Osteocyte (in vitro differentiated cells): ENCODE data around the gene ADAP1. TPM values are rescaled to one million over a fixed set of nuclear protein-coding genes. Genes with fewer than 3 reads are reported as not detected.

Experiments
- DNase-seq: peaks from one replicate; pipeline ENCODE4 v3.0.0; 2021; ENCODE audit warnings: mixed read lengths; ENCODE audit not compliant: unreplicated experiment; ENCODE audit errors: extremely low spot score
- H3K27ac Mint-ChIP-seq: one replicate; pipeline ENCODE4 v1.8.0; 2021; ENCODE audit warnings: mild to moderate bottlenecking, mixed read lengths; ENCODE audit not compliant: unreplicated experiment
- H3K27me3 Mint-ChIP-seq: one replicate; pipeline ENCODE4 v1.8.0; 2021; ENCODE audit warnings: mixed read lengths; ENCODE audit not compliant: unreplicated experiment
- H3K36me3 Mint-ChIP-seq: one replicate; pipeline ENCODE4 v1.8.0; 2021; ENCODE audit warnings: mixed read lengths; ENCODE audit not compliant: unreplicated experiment
- H3K4me1 Mint-ChIP-seq: one replicate; pipeline ENCODE4 v1.8.0; 2021; ENCODE audit warnings: mixed read lengths; ENCODE audit not compliant: unreplicated experiment
- H3K4me3 Mint-ChIP-seq: one replicate; pipeline ENCODE4 v1.8.0; 2021; ENCODE audit warnings: mild to moderate bottlenecking, moderate library complexity, mixed read lengths; ENCODE audit not compliant: unreplicated experiment
- H3K9me3 Mint-ChIP-seq: one replicate; pipeline ENCODE4 v1.8.0; 2021; ENCODE audit warnings: mixed read lengths; ENCODE audit not compliant: unreplicated experiment
- total RNA-seq: library from RNA; stranded (reverse); gene quantifications from 2 replicates; pipeline ENCODE4 v1.2.1, GENCODE V29; 2021
- TF ChIP-seq, protein P1 (sequence below): fragments of 200-600 bp; sonication (generic); IDR thresholded peaks from 2 replicates; pipeline ENCODE4 v1.5.0; 2021; ENCODE audit warnings: antibody characterized with exemption, mild to moderate bottlenecking, moderate library complexity

Gene ADAP1
- total RNA-seq, 1 donor from 2014 or later: 5.8 TPM

DNA sequence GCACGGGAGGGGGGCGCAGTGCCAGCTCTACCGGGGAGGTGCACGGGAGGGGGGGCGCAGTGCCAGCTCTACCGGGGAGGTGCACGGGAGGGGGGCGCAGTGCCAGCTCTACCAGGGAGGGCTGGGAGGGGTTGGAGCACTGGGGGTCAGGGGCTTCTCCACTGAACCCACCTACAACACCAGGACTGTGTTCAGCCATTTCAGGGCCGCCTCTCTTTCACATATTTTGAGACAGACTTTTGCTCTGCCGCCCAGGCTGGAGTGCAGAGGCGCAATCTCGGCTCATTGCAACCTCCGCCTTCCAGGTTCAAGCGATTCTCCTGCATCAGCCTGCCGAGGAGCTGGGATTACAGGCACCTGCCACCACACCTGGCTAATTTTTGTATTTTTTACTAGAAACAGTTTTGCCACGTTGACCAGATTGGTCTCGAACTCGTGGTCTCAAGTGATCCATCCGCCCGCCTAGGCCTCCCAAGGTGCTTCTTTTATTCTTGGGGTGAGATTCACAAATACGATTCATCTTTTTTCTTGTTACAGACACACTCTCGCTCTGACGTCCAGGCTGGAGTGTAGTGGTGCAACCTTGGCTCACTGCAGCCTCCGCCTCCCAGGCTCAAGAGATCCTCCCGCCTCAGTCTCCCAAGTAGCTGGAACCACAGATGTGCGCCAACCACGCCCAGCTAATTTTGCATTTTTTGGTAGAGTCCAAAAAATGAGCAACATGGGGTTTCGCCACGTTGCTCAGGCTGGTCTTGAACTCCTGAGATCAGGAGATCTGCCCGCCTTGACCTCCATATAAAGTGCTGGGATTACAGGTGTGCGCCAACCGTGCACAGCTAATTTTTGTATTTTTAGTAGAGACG is 37.0 kb downstream of the ADAP1 start:
- Mint-ChIP-seq H3K9me3 (no peaks in the 10 kb centered on the region), H3K4me1 (peaks cover 15% of the 10 kb centered on the region), H3K4me3 (no peak overlapping the region), H3K27me3 (no peaks in the 10 kb centered on the region), H3K36me3 (no peaks in the 10 kb centered on the region), H3K27ac (no peak overlapping the region)
- DNase-seq: no peak
- TF ChIP-seq, protein P1, sequence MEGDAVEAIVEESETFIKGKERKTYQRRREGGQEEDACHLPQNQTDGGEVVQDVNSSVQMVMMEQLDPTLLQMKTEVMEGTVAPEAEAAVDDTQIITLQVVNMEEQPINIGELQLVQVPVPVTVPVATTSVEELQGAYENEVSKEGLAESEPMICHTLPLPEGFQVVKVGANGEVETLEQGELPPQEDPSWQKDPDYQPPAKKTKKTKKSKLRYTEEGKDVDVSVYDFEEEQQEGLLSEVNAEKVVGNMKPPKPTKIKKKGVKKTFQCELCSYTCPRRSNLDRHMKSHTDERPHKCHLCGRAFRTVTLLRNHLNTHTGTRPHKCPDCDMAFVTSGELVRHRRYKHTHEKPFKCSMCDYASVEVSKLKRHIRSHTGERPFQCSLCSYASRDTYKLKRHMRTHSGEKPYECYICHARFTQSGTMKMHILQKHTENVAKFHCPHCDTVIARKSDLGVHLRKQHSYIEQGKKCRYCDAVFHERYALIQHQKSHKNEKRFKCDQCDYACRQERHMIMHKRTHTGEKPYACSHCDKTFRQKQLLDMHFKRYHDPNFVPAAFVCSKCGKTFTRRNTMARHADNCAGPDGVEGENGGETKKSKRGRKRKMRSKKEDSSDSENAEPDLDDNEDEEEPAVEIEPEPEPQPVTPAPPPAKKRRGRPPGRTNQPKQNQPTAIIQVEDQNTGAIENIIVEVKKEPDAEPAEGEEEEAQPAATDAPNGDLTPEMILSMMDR: no peak

DNA sequence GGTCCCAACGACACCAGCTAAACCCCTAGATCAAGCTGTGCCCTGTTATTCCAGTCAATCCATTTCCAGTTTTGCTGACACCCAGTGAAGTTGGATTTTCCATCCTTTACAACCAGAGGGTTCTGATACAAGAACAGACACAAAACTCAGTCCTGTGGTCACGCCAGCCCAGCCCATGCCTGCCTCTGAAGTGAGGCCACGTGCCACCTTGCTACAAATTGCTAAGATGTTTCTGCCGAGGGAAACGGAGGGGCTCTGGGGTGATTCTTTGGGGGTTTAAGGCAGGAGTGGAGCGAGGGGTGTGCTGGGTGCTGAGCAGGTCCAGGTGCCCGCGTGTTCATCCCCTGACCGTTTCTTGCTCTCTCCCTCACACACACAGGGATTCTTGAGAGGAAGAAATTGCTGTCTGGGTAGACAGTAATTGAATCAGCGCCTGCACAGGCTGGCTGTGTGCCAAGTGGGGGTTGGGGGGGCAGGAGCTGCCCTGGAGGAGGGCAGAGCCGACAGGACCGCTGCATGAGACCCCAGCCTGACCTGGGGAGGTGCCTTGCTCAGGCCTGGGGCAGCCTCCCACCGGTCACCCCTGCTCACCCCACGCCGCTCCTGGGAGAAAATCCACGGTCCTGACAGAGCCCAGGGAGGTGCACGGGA is 38.1 kb downstream of the ADAP1 start:
- H3K4me3 Mint-ChIP-seq: no peak overlapping the region
- H3K4me1 Mint-ChIP-seq: peaks cover 15% of the 10 kb centered on the region
- H3K9me3 Mint-ChIP-seq: no peaks in the 10 kb centered on the region
- no peaks in the 10 kb centered on the region for H3K27me3 Mint-ChIP-seq
- H3K36me3 Mint-ChIP-seq: no peaks in the 10 kb centered on the region
- no peak for DNase-seq
- H3K27ac Mint-ChIP-seq: no peak overlapping the region
- TF ChIP-seq, protein P1: no peak

DNA sequence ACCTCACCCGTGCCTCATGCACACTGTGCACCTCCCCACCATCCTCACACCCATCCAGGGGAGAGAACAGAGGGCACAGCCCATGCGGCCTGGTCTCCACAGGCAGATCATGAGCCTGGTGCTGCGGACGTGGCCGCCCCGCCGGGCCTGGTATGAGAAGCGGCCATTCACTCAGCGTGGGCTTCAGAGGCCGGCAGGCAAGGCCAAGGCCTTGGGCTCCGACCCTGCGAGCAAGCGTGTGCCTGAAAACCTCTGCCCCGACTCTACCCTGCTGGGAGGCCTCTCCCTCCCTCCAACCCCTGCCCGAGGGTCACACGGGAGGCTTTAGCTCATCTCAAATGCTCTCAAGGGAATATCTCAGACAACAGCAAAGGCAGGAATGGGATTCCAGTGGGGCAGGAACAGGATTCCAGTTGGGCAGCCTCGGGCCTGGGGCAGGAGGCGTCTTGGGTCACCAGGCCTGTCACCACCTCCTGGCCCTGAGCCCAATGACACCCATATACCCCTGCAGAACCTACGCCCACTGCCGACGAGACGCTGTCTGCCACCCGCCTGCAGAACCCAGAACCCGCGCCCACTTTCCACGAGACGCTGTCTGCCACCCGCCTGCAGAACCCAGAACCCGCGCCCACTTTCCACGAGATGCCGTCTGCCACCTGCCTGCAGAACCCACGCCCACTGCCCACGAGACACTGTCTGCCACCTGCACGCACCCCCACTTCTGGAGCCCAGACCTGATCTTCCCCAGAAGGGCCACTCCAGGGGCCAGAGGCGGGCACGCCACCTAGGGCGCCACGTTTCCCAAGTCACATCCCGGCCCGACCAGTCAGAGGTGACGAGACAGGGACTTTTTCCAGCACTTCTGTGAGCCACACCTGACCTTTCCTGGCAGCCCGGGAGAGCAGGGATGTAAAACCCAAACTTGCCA is 38.9 kb downstream of the ADAP1 start:
- Mint-ChIP-seq H3K4me3 (no peak overlapping the region), H3K27ac (no peak overlapping the region), H3K9me3 (no peaks in the 10 kb centered on the region), H3K36me3 (no peaks in the 10 kb centered on the region), H3K4me1 (peaks cover 15% of the 10 kb centered on the region), H3K27me3 (no peaks in the 10 kb centered on the region)
- DNase-seq: no peak
- TF ChIP-seq, protein P1: no peak

DNA sequence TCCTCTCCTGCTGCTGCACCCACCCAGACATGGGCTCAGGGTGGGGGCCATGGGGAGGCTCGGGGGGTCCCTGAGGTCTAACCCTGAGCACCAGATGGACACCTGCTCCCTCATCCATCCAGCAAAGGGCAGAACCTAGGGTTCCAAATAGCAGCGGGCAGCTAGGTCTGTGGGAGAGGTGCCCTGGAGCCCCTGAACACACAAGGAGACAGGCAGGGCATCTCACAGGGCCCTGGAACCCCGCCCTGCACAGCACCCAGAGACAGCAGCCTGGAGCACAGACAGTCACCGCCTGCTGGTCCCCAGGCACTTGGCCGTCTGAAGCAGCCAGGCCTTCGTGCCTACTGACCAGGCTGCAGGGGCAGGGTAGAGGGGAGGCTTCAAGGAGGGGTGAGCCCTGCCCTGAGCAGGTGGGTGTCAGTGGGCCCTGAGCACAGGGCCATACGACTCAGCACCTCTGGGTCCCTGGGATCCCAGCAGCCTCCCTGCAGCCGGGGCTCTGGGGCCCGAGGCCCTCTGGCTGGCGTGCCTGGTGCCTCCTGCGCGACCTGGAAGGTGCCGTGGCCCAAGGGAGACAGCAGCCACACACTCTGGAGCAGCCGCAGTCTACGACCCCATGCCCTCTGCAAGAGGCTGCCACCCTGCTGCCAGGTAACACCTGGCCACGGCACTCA is 39.8 kb downstream of the ADAP1 start:
- no peaks in the 10 kb centered on the region for H3K9me3 Mint-ChIP-seq
- H3K36me3 Mint-ChIP-seq: no peaks in the 10 kb centered on the region
- no peaks in the 10 kb centered on the region for H3K27me3 Mint-ChIP-seq
- no peak overlapping the region for H3K27ac Mint-ChIP-seq
- H3K4me3 Mint-ChIP-seq: no peak overlapping the region
- H3K4me1 Mint-ChIP-seq: peaks cover 15% of the 10 kb centered on the region
- TF ChIP-seq, protein P1: no peak
- no peak for DNase-seq
